Measurements from ENCODE around the gene GNB4.

Gene GNB4

DNA sequence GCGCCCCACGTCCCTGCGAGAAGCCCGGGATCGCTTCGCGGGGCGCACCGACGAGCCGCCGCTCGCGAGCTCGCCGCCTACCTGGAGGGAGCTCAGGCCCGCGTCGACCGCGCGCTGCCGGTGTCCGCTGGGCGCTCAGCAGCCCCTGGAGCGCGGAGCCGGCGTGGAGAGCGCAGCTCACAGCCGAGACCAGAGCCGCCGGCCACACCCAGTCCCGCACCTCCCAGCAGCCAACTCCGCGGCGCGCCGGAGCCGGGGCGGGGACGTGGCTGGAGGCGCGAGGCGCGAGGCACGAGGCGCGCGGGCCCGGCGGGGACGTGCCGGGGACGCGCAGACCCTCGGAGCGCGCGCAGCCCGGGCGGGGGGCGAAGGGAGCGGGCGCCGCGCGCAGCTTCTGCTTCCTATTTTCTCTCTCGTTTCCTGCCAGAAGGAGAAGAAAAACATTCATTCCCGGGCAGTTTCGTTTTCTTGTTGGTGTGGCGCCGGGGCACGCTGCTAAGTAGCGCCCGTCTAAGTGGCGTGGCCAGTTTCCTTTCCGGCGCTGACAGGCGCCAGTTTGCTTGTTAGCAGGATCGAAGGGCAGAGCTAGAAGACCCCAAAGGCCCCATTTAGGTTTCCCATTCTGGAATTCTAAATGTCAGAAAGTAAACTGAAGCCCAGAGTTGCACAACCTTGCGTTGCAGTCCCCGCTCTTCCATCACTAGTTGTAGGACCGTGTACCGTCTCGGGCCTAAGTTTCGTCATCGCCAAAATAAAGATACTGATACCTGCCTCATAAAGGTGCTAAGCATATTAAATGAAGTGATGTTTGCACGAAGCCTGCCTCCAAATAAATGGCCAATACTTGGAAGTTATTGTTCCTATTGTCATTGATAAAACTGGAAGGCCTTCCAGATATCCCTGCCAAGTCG, at the start of gene GNB4:
GNB4 (minus strand) TSS at position 206 of the 911 bp plus-strand sequence. CDS start 25,270 bp downstream, outside the sequence.
- peak; percentile 86 for DNase-seq (ENCODE audit: low read depth)

DNA sequence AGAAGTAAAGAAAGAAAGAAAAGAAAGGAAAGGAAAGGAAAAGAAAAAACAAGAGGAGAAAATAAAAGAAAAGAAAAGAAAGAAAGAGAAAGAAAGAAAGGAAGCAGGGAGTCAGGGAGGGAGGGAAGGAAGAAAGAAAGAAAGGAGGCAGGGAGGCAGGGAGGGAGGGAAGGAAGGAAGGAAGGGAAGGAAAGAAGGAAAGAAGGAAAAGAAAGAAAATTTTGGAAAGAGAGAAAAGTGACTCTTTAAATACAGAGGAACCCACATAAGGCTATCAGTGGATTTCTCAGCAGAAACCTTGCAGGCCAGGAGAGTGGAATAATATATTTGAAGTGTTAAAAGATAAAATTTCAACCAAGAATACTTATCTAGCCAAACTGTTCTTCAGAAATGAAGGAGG, 44.2 kb upstream of the GNB4 start:
- no peak for DNase-seq (ENCODE audit: low read depth)

DNA sequence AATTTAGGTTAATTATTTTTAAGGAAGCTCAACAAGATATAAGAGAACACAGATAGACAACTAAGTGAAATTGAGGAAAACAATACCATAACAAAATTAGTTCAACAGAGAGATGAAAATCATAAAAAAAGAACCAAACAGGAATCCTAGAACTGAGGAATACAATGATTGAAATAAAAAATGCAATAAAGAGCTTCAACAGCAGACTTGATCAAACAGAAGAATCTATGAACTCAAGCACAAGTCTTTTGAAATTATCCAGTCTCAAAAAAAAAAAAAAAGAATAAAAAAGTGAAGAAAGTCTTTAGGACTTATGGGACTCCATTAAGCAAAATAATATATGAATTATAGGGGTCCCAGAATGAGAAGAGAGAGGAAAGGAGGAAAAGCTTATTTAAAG, 42.0 kb upstream of the GNB4 start:
- DNase-seq (ENCODE audit: low read depth), result no peak

DNA sequence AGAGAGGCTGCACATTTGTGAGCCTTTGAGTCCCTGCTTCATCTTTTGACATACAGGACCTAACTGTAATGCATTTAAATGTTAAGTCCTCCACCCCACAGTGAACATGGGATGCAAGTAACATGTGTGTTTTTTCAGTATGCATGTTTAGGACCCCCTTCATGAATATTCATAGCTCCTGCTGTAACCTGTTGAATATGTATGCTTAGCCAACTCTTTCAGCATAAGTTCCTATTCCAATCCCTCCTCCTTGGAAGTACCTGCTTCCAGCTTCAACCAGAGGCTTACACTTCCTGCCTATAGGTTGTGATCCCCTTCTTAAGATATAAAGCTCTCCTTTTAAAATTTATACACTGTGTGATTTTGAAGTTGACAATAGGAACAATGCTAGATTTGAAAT, 36.9 kb upstream of the GNB4 start:
- no peak for DNase-seq (ENCODE audit: low read depth)

DNA sequence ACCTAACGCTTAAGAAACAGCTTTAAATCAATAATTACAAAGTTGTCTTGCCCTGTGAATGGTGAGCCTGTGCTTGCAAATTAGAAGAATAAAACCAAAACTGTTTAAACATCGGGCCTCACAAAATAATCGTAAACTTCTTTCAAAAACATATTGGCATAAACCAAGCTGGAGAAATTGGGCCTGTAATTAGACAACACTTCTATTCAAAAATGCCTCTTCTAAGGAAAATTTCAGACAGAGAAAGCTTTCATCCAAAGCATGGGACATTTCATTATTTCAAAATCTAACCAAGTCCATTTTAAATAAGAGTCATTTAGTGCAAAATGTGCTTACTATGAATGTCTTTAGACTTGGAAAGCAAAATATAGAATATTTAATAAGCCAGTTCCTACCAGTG, 35.5 kb upstream of the GNB4 start:
- DNase-seq (ENCODE audit: low read depth), result no peak

DNA sequence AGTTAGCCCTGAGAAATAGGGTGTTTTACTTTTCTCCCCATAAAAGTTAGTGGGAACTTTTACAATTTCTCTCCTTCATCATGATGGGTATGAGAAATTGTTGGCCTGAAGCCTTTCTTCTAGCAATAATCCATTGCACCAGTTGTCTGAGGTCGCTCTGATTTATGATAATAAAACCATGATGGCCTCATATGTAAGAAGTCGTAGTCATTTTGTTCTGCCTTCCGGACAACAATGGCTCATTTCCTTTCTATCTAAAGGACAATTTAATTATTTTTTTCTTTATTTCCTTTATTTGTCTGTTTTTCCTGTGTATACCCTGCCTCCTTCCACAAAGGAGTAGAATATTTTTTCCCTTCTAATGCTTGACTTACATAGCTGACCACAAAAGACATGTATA, 31.6 kb upstream of the GNB4 start:
- no peak for DNase-seq (ENCODE audit: low read depth)

DNA sequence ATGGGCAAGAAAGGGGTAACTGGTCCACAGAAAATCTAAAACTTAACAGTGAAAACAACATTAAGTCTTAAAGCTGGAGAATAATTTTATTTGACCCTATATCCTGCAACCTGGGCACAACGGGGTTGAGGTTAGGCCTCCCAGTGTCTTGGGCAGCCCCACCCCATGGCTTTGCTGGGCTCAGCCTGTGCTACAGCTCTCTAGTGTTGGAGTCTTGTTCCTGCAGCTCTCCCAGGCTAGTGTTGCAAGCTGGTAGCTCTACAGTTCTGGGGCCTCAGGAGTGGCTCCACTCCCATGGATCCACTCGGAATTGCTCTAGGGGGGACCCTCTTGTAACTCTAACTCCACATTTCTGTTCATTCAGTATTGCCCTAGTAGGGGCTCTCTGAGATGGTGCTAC, 24.9 kb upstream of the GNB4 start:
- DNase-seq (ENCODE audit: low read depth), result no peak

DNA sequence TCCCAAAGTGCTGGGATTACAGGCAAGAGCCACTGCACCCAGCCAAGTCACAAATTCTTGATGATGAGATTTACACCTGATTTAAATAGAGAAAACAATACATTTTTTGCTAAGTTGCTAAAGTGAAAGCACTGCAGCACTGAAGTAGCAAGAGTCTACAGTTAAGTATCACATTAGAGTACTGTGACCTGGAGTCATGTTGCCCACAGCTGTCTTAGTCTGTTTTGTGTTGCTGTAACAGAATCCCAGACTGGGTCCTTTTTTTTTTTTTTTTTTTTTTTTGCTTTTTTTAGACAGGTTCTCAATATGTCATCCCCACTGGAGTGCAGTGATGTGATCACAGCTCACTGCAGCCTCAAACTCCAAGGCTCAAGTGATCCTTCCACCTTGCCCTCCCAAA, 23.2 kb upstream of the GNB4 start:
- no peak for DNase-seq (ENCODE audit: low read depth)

DNA sequence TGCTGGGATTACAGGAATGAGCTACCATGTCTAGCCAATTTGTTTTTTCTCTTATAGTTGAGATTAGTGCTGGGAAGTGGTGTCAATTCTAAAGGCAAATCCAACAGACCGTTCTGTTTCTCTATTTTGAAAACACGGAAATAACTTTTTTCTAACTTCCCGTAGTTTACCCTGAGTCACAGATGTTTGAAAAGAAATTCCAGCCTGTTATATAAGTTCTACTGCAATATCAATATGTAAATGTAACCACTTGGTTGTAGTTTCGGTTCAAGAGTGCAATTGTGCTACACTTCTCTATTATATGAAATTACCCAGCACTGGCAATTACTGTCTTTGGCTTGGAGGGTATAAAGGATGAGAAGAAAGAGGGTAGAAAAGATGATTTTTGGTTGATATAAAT, 22.3 kb upstream of the GNB4 start:
- DNase-seq (ENCODE audit: low read depth), result no peak

DNA sequence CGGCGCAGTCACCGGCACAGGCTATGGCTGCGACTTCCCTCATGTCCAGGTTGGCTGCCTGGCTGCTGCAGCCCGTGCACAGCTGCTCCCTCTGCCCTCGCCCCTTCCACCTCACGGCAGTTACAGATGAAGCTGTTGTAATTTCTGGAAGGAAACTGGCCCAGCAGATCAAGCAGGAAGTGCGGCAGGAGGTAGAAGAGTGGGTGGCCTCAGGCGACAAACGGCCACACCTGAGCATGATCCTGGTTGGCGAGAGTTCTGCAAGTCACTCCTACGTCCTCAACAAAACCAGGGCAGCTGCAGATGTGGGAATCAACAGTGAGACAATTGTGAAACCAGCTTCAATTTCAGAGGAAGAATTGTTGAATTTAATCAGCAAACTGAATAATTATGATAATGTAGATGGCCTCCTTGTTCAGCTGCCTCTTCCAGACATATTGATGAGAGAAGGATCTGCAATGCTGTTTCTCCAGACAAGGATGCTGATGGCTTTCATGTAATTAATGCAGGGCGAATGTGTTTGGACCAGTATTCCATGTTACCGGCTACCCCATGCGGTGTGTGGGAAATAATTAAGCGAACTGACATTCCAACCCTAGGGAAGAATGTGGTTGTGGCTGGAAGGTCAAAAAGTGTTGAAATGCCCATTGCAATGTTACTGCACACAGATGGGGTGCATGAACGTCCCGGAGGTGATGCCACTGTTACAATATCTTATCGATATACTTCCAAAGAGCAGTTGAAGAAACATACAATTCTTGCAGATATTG, 13.2 kb upstream of the GNB4 start:
- no peak for DNase-seq (ENCODE audit: low read depth)

DNA sequence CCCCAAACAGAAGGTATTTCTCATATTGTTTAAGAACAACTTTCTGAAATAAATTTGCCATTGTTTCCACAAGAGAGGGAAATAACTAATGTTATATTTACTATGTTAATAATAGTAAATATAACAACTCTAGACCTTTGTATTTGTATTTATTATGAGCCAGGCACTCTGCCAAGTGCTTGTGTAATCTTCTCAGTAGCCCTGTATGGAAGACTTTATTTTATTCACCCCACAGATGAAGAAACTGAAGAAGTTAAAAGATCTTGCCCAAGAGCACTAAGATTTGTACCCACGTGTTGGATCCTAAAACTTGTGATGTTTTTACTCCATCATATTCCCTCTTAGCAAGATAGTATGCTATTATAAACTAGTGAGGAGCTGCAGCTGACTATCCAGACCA, 12.0 kb upstream of the GNB4 start:
- peak; percentile 35 for DNase-seq (ENCODE audit: low read depth)

DNA sequence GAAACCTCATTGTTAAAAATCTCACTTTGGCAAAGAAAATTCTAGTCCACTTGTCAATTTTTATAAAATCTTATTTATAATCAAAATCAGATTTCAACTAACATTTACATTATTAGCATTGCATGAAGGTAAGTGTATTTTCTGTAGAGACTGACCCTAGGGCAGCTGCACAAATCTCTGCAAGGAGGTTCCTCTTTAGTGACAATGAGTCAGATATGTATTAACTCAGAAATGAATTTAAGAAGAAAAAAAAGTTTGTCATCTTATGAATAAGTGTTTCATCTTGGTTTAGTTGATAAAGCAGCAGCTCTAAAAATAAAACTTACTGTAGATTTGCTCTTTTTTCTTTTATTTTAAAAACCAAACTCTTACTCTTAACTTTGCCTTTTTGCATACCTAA, 9.0 kb upstream of the GNB4 start:
- no peak for DNase-seq (ENCODE audit: low read depth)

DNA sequence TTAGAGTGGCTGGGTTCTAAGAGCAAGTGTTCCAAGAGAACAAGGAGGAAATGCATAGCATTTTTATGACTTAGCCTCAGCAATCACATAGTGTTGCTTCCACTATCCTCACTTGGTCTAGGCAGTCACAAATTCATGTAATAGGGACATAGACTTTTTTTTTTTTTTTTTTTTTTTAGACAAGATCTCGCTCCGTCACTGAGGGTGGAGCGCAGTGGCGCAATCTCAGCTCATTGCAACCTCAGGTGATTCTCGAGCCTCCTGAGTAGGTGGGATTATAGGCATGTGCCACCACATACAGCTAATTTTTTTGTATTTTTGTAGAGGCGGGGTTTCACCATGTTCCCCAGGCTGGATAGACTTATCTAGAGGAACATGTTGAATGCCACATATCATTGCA, 4.7 kb upstream of the GNB4 start:
- no peak for DNase-seq (ENCODE audit: low read depth)

DNA sequence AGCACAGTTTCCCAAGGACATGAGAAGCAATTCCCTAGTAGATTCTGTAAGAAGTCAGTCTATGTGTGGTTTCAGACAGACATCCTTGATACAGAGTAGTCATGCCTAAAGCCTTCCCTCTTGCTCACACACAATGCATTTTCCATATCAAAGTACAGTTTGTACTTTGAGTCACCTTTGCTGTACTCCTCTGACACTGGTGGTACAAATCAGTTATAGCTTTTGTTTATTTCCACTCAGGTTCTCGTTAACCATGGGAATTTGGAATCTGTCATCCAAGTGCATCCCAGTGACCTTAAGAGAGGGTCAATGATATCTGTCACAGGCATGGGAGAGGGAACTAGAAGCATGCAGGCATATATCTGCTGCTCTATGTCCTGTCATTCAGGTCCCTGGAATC, 3.6 kb upstream of the GNB4 start:
- DNase-seq (ENCODE audit: low read depth), result no peak

DNA sequence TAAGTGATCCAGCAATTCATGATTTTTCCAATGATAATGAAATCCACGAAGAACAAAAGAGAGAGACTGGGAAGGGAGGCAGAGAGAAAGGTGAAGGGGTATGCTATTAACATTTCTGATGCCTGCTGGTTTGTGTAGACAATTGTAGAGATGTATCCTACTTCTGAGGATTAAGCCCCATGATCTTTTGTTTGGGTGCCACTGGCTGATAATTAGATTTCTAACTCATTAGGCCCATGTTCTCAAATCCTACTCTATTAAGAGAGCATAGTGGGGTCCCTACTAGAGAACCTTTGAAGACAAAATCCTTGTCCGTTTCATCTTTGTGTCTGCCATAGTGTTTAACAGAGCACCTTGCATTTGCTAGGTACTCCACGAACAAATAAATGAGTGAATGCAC, 2.7 kb upstream of the GNB4 start:
- no peak for DNase-seq (ENCODE audit: low read depth)

DNA sequence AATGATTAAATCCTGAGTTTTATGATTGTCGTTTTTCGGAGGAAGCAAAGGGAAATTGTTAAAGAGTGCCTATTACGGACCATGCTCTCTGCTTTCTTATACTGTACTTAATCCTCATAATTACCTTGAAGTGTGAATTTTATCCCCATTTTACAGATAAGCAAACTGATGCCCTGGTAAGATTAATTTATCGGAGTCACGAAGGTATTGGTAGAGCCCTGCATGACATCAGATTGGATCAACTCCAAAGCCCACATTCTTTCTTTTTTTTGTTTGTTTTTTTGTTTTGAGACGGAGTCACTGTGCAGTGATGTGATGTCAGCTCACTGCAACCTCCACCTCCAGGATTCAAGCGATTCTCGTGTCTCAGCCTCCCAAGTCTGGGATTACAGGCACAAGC, 1.6 kb upstream of the GNB4 start:
- no peak for DNase-seq (ENCODE audit: low read depth)

DNA sequence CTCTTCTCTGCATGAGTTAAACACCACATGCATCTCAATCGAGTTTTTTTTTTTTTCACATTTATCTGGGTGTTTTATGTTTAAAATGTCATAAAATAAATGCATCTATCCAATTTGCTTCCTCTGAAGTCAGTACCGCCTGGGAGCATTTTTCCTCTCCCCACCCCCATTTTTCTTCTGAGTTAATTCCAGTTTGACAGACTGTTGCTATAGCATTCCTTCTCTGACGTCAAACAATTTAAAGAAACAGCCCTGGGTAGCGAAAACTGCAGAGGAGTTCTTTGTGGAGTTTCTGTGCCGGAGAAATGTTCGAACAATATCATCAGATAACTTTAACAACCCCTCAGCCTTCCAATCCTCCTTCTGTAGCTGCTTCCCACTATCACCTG, 900 bp upstream of the GNB4 start:
- DNase-seq (ENCODE audit: low read depth), result peak; percentile 57

DNA sequence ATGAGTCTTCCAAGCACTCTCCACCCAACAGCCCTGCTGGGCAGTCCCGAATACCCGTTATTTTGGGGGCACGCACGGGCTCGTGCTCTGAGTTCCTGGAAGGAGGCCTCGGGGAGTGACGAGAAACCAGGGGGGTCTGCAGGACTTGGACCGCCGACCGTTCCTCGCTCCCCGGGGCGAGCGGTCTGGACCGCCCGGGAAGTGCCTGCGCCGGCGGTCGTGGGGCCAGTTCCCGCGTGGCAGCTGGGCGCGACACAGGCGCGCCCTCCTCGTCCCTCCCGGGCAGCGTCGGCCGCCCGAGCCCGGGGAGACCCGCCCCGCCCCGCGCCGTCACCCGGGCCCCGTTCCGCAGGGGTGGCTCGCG, 387 bp downstream of the GNB4 start:
- peak; percentile 33 for DNase-seq (ENCODE audit: low read depth)

DNA sequence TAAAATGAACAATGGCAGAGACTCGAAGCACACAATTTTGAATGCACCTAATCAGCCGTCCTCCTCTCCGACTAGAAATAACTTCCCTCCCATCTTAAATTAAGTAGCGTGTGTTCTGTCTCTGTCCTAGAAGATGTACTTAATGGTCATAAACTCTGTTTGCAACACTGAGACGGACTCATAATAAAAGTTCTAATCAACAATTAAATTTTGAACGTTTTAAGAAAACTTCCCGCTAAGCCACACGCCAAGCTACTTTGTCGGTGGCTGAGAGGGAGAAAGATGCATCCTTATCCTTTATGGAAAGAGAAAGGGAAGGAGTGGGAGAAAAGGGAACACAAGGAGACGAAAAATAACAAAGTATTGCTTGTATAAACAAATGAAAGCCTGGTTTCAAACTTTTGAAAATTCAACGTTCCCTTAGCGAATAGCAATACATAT, 989 bp downstream of the GNB4 start:
- no peak for DNase-seq (ENCODE audit: low read depth)

DNA sequence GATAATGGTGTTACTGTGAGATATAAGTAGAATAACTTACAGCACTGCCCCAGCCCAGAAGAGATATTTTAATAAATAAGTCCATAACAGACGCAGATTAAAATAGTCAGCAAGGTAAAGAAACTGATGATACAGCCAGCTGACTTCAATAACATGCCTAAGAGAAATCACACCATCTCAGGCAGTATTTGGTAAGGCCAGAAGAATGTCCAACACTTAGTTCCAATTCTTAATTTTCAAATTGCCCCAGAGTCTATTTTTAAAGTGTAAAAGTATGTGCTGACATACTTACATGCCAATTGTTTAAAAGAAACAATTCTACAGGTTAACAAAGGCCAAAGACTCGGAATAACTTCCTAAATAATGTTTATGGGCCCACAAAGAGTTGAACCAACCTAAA, 1.6 kb downstream of the GNB4 start:
- peak; percentile 57 for DNase-seq (ENCODE audit: low read depth)

DNA sequence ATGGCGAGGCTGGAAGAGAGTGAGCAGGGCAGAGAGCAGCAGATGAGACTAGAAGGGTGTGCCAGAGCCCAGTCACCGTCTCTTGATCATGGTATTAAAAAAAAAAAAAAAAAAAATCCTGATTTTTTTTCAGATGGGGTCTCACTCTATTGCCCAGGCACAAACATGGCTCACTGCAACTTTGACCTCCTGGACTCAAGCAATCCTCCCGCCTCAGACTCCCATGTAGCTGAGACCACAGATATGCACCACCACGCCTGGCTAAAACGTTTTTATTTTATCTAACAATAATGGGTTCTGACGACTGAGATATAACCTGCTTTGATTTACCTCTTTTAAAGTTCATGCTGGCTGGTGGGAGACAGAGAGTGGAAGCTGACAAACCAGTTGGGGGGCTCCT, 4.0 kb downstream of the GNB4 start:
- DNase-seq (ENCODE audit: low read depth), result no peak

DNA sequence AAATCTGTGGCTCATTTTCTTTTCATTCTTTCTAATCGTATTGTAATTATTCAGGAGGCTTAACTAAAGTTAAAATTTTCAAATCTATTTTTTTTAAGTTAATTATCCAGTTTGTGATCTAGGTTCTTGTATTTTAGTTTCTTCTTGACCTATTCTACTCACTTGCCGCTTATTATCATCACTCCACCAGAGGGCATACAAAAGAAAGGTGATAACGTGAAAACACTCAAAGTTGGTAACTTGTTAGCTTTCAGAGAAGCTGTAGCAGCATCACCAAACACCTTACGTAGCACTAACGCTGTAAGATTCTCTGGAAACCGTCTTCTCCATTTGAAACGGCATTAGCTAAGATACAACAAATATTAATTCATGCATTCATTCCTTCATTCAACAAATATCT, 4.8 kb downstream of the GNB4 start:
- DNase-seq (ENCODE audit: low read depth), result peak; percentile 20

DNA sequence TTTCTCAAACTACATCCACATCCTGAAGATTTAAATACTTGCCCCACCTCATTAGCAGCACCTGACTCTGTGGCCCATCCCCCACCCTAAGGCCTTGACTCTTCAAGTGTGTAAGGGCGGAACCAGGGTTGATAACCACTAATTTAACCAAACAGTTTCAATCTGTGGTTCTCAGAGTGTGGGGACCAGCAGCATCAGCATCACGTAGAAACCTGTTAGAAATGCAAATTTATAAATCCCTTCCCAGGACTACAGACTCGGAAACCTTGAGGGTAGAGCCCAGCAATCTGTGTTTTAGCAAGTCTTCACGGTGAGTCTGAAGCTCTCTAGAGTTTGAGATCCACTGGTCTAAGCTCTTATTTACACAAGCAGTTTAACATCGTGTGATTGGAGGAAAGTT, 12.4 kb downstream of the GNB4 start:
- DNase-seq (ENCODE audit: low read depth), result no peak

DNA sequence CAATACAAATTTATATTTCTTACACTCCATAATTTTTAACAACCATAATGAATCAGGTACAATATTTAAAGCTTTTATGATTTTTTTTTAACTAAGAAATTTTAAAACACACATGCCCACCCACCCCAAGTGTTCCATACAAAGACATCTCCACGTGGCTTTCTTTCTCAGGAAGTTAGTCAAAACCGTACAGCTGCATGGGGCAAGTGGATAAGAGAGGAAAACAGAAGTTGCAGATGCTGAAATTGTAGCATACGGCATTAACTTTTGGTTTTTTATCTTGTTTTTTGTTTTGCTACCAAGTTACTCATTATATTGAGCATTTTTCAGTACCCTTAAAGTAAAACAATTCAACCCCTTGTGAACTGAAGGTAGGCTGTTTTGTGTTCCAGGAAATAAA, 14.8 kb downstream of the GNB4 start:
- DNase-seq (ENCODE audit: low read depth), result no peak
